ENCODE data around the gene SPAG9. TPM values are rescaled to one million over a fixed set of nuclear protein-coding genes. Genes with fewer than 3 reads are reported as not detected.
"Not testable (repeated sequence)": the region's sequence is repeated elsewhere in the genome, so short reads cannot be mapped to it uniquely, and the experiment has no call there.

Gene SPAG9
- total RNA-seq, 4 donors from 2014 or later: 139 to 171 (median 143) TPM

DNA sequence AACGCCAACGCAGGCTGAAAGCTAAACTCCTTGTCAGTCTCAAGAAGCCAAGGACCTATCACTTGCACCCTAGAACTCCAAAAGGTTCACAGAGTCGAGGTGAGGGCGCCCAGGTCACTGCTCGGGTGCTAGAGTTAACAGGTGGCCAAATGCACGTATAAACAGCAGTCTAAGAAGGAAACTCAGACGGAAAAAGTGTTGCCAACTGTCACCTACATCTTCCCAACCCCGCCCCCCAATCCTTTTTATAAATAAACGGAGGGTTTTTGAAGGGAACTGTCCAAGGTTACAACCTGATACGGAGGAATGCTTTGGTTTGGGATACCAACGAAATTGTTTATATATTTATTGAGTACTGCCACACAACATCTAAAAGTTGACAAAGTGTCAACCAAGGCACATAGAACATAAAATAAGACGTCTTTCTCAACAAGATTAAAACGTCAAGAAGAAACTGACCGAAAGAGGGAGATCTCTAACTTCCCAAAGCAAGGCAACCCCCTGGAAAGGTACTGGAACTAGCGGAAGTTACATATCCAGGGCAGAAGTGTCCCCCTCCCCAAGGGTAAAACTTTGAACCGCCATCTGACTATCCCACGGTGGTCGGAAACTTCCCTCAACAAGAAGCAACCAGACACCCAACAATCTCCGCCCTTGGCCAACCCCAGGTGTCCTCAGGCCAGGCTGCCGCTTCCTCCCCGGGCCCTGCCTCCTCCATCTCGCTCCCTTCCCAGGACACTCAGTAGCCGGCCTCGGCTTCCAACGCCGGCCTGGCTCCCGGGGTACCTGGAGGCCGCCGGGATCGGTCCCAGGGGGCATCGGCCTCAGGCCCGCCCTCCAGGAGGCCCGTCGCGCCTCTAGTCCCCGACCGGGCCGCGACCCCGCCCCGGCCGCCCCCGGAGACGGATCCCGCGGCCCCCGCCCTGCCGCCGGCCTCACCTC lies 982 bp downstream of the SPAG9 start:
- intact Hi-C loops (cut with DNase I; ENCODE audit: low total_unique reads) (loop anchor here (2.0 to 5.0 kb wide), 2 partner anchors 42 to 253 kb away; partner anchors contain the start of gene TOB1), in situ Hi-C loops (cut with MboI; ENCODE audit: low sequenced_read_pairs in 4 of 4) (loop anchor here in 1 of 4 donors (10.0 kb wide), 1 partner anchor 255 kb away; the partner anchor contains the start of gene TOB1)
- H3K4me3 ChIP-seq: peak overlapping the region; percentile 81 to 99 (median 89)
- peak; percentile 36 to 41 for TF ChIP-seq POLR2A (IDR thresholded peaks at IDR 0.05)
- TF ChIP-seq, protein P1, sequence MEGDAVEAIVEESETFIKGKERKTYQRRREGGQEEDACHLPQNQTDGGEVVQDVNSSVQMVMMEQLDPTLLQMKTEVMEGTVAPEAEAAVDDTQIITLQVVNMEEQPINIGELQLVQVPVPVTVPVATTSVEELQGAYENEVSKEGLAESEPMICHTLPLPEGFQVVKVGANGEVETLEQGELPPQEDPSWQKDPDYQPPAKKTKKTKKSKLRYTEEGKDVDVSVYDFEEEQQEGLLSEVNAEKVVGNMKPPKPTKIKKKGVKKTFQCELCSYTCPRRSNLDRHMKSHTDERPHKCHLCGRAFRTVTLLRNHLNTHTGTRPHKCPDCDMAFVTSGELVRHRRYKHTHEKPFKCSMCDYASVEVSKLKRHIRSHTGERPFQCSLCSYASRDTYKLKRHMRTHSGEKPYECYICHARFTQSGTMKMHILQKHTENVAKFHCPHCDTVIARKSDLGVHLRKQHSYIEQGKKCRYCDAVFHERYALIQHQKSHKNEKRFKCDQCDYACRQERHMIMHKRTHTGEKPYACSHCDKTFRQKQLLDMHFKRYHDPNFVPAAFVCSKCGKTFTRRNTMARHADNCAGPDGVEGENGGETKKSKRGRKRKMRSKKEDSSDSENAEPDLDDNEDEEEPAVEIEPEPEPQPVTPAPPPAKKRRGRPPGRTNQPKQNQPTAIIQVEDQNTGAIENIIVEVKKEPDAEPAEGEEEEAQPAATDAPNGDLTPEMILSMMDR (IDR thresholded peaks at IDR 0.05 in 4 of 5, conservative IDR thresholded peaks at IDR 0.05 in 1 of 5): peak in 3 of 5 experiments; percentile 32 to 41 (median 37)
- no peaks in the 10 kb centered on the region for H3K27me3 ChIP-seq
- peak overlapping the region; percentile 99 to 100 (median 100) for H3K27ac ChIP-seq
- H3K9me3 ChIP-seq: no peaks in the 10 kb centered on the region
- no peaks in the 10 kb centered on the region for H3K36me3 ChIP-seq
- peaks cover 38% of the 10 kb centered on the region in 2 donors for H3K4me1 ChIP-seq
- DNase-seq (peak; percentile 45 to 57), ATAC-seq (peak; percentile 6 to 19)

GRCh38 chr17:51118330-51119195 lies 2.1 kb downstream of the SPAG9 start:
- Histone ChIP-seq H3K4me1 (peaks cover 38% of the 10 kb centered on the region in 2 donors), H3K27ac (peak overlapping the region; percentile 99 to 100 (median 100)), H3K4me3 (peak overlapping the region; percentile 81 to 99 (median 89)), H3K36me3 (no peaks in the 10 kb centered on the region), H3K9me3 (no peaks in the 10 kb centered on the region), H3K27me3 (no peaks in the 10 kb centered on the region)
- peak; percentile 63 to 87 for DNase-seq
- ATAC-seq: peak in 1 of 2 donors; percentile 4
- intact Hi-C loops (cut with DNase I; ENCODE audit: low total_unique reads): loop anchor here (5.0 kb wide), 1 partner anchor 41 kb away; no protein-coding TSS in a partner anchor
- no peak for TF ChIP-seq POLR2A (IDR thresholded peaks at IDR 0.05)
- TF ChIP-seq, protein P1 (IDR thresholded peaks at IDR 0.05 in 4 of 5, conservative IDR thresholded peaks at IDR 0.05 in 1 of 5): no peak
- in situ Hi-C loops (cut with MboI; ENCODE audit: low sequenced_read_pairs in 4 of 4): loop anchor here in 1 of 4 donors (10.0 kb wide), 1 partner anchor 254 kb away; the partner anchor contains the start of gene TOB1

GRCh38 chr17:51115179-51115578 lies 5.5 kb downstream of the SPAG9 start:
- ATAC-seq: no peak
- in situ Hi-C loops (cut with MboI; ENCODE audit: low sequenced_read_pairs in 4 of 4): loop anchor here in 1 of 4 donors (10.0 kb wide), 1 partner anchor 250 kb away; the partner anchor contains the start of gene TOB1

DNA sequence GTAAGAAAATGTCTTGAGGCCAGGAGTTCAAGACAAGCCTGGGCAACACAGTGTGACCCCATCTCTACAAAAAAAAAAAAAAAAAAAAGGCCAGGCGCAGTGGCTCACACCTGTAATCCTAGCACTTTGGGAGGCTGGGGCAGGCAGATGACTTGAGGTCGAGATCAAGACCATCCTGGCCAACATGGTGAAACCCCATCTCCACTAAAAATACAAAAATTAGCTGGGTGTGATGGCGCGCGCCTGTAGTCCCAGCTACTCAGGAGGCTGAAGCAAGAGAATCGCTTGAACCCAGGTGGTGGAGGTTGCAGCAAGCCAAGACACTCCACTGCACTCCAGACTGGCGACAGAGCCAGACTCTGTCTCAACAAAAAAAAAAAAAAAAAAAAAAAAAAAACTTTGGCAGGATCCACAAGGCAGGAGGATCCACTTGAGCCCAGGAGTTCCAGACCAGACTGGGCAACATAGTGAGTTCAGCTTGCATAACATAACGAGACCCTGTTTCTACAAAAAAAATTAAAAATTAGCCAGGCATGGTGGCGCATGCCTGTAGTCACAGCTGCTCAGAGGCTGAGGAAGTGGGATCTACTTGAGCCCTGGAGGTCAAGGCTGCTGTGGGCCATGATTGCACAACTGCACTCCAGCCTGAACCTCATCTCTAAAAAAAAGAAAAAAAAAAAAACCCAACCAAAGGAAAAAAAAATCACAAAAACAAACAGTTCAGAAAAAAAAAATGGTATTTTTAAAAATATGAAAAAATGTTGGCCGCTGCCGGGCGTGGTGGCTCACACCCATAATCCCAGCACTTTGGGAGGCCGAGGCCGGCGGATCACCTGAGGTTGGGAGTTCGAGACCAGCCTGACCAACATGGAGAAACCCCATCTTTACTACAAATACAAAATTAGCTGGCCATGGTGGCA lies 8.1 kb downstream of the SPAG9 start:
- DNase-seq: peak; percentile 32 to 61
- H3K4me1 ChIP-seq: peaks cover 20 to 26% of the 10 kb centered on the region in 2 donors
- in situ Hi-C loops (cut with MboI; ENCODE audit: low sequenced_read_pairs in 4 of 4): loop anchor here in 1 of 4 donors (10.0 kb wide), 1 partner anchor 248 kb away; the partner anchor contains the start of gene TOB1

More at GRCh38 chr17:51115179-51115578, 5.5 kb downstream of the SPAG9 start:
- intact Hi-C loops (cut with DNase I; ENCODE audit: low total_unique reads): loop anchor here (5.0 kb wide), 1 partner anchor 38 kb away; no protein-coding TSS in a partner anchor
- H3K36me3 ChIP-seq: no peaks in the 10 kb centered on the region
- TF ChIP-seq, protein P1 (IDR thresholded peaks at IDR 0.05 in 4 of 5, conservative IDR thresholded peaks at IDR 0.05 in 1 of 5): no peak
- TF ChIP-seq POLR2A (IDR thresholded peaks at IDR 0.05): no peak
- H3K9me3 ChIP-seq: no peaks in the 10 kb centered on the region
- H3K27ac ChIP-seq: peak overlapping the region in 1 of 4 donors; percentile 11
- DNase-seq: no peak
- H3K4me1 ChIP-seq: peaks cover 38 to 42% of the 10 kb centered on the region in 2 donors
- H3K27me3 ChIP-seq: no peaks in the 10 kb centered on the region
- no peak overlapping the region for H3K4me3 ChIP-seq

More for the DNA sequence above, 8.1 kb downstream of the SPAG9 start:
- H3K9me3 ChIP-seq; H3K27me3 ChIP-seq; H3K4me3 ChIP-seq; H3K36me3 ChIP-seq; intact Hi-C loops (cut with DNase I; ENCODE audit: low total_unique reads): not testable (repeated sequence)
- H3K27ac ChIP-seq: peak overlapping the region; percentile 14 to 64 (median 50)
- ATAC-seq: peak; percentile 70 to 76

All from gastrocnemius medialis (tissue), 4 donors.